RWPE2 (cell line): ENCODE results near the gene TOM1L2.

ENCODE experiments used
- ATAC-seq: fragments of 200-7000 bp; cut with Tn5 transposase; 3 replicates; pipeline ENCODE4 v1.9.1; 2021; ENCODE audit warnings: low read depth
- DNase-seq: peaks from one replicate; pipeline ENCODE4 v3.0.0-alpha.2; 2020; ENCODE audit warnings: low spot score
- H3K27ac ChIP-seq: fragments of 450-650 bp; 2 replicates; pipeline ENCODE4 v1.5.1; 2017; ENCODE audit warnings: mild to moderate bottlenecking; ENCODE audit not compliant: poor library complexity, severe bottlenecking
- H3K27me3 ChIP-seq: fragments of 250-450 bp; sonication (Bioruptor Pico); 2 replicates; pipeline ENCODE4 v1.5.1; 2021; ENCODE audit warnings: mild to moderate bottlenecking, moderate library complexity; ENCODE audit not compliant: insufficient read depth, poor library complexity, severe bottlenecking
- H3K36me3 ChIP-seq: fragments of 250-450 bp; sonication (Bioruptor Pico); 2 replicates; pipeline ENCODE4 v1.5.1; 2020; ENCODE audit warnings: low read depth, mild to moderate bottlenecking, moderate library complexity
- H3K4me1 ChIP-seq: fragments of 250-450 bp; sonication (Bioruptor Pico); 2 replicates; pipeline ENCODE4 v1.5.1; 2021; ENCODE audit warnings: mild to moderate bottlenecking, moderate library complexity; ENCODE audit not compliant: insufficient read depth, poor library complexity, severe bottlenecking
- H3K4me3 ChIP-seq: fragments of 250-450 bp; sonication (Bioruptor Pico); 2 replicates; pipeline ENCODE4 v1.5.1; 2021; ENCODE audit warnings: mild to moderate bottlenecking, moderate library complexity; ENCODE audit not compliant: severe bottlenecking
- H3K9me3 ChIP-seq: fragments of 250-450 bp; sonication (Bioruptor Pico); 2 replicates; pipeline ENCODE4 v1.5.1; 2021; ENCODE audit warnings: mild to moderate bottlenecking, moderate library complexity; ENCODE audit not compliant: severe bottlenecking
- TF ChIP-seq, protein P1 (sequence below): fragments of 450-650 bp; IDR thresholded peaks from one replicate; pipeline ENCODE4 v1.5.1; 2017; ENCODE audit warnings: mild to moderate bottlenecking, moderate library complexity; ENCODE audit not compliant: poor library complexity, severe bottlenecking

The TOM1L2 gene

DNA sequence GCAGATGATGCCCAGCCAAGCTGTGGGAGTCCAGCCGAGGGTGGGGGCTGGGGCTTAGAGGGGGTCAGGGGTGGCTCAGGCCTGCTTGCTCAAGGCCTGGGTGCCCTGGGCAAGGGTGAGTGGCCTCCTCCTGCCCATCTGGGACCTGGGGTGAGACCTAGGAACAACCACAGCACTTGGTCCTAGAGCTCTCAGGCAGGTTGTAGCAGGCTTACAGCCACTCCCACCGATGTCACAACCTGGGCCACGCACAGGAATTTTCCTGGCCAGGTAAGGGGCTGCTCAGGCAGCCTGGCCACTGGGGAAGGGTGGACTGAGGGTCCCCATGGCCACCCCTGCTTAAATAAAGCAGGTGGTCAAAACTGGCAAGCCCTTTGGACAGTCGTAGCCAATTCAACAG, 129.1 kb downstream of the TOM1L2 start:
- H3K36me3 ChIP-seq: no peaks in the 10 kb centered on the region
- no peak overlapping the region for H3K4me3 ChIP-seq
- TF ChIP-seq, protein P1, sequence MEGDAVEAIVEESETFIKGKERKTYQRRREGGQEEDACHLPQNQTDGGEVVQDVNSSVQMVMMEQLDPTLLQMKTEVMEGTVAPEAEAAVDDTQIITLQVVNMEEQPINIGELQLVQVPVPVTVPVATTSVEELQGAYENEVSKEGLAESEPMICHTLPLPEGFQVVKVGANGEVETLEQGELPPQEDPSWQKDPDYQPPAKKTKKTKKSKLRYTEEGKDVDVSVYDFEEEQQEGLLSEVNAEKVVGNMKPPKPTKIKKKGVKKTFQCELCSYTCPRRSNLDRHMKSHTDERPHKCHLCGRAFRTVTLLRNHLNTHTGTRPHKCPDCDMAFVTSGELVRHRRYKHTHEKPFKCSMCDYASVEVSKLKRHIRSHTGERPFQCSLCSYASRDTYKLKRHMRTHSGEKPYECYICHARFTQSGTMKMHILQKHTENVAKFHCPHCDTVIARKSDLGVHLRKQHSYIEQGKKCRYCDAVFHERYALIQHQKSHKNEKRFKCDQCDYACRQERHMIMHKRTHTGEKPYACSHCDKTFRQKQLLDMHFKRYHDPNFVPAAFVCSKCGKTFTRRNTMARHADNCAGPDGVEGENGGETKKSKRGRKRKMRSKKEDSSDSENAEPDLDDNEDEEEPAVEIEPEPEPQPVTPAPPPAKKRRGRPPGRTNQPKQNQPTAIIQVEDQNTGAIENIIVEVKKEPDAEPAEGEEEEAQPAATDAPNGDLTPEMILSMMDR: no peak
- no peaks in the 10 kb centered on the region for H3K27me3 ChIP-seq
- no peaks in the 10 kb centered on the region for H3K9me3 ChIP-seq
- peaks cover 43% of the 10 kb centered on the region for H3K4me1 ChIP-seq
- H3K27ac ChIP-seq: peak overlapping the region; percentile 98
- DNase-seq (no peak), ATAC-seq (no peak)

DNA sequence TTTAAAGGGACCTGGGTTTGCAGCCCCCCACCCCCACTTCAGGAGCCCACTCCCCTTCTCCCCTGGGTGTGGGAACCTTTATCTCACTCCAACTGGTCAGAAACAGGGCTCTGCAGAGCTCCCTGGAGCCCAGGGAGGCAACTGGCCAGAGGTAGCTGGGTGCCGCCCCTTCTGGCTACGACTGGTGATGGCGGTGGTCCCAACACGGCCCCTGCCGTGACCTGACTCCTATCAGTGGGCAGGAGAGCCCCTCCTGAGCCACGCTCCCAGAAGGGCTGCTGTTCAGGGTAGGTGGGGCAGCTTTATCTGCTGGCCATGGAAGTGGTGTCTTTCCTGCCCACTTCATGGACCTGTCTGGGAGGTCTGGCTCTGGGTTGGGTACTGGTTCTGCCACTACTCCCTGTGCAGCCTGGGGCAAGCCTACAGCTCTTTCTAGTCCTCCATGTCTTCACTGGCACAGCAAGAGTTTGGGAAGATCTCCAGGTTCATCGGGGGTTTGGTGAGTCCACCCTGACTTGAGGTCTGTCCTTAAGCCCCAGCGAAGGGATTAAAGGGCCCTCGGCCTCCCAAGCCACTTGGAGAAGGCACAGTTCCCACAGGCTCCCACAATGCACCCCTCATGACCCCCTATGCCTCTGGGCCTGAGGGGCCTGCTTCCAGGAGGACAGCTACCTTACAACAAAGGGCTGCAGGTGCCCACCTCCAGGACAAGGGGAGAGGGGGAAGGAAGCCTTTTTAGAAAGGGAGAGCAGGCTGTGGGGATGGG, 129.9 kb downstream of the TOM1L2 start:
- DNase-seq (no peak), ATAC-seq (no peak)
- H3K4me1 ChIP-seq: peaks cover 51% of the 10 kb centered on the region
- no peaks in the 10 kb centered on the region for H3K9me3 ChIP-seq
- no peaks in the 10 kb centered on the region for H3K27me3 ChIP-seq
- TF ChIP-seq, protein P1: no peak
- H3K27ac ChIP-seq: peak overlapping the region; percentile 98
- no peaks in the 10 kb centered on the region for H3K36me3 ChIP-seq
- no peak overlapping the region for H3K4me3 ChIP-seq

DNA sequence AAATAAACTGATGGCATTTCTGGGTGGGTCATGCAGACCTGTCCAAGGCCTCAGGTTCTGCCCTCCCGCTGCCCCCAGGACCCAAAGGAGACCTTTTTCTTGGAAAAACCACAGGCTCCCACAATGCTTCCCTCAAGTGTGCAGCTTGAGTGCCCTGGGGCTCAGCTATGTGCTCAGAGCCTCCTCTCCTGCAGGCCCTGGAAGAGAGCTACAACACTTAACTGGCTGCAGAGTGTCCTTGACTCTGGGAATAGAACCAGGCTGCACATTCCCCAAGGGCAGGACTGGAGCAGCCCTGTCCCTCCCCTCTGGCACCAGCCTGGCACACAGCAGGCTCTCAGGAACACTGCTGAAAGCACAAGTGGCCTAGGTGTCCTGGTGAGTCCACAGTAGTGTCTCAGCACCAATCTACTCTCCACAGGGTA, 130.6 kb downstream of the TOM1L2 start:
- Histone ChIP-seq H3K27ac (peak overlapping the region; percentile 98), H3K27me3 (no peaks in the 10 kb centered on the region), H3K4me1 (peaks cover 54% of the 10 kb centered on the region), H3K4me3 (no peak overlapping the region), H3K9me3 (no peaks in the 10 kb centered on the region), H3K36me3 (no peaks in the 10 kb centered on the region)
- no peak for DNase-seq
- TF ChIP-seq, protein P1: no peak
- ATAC-seq: no peak

- TF ChIP-seq, protein P1: no peak
- peaks cover 54% of the 10 kb centered on the region for H3K4me1 ChIP-seq
- DNase-seq (no peak), ATAC-seq (peak; percentile 1)
- peak overlapping the region; percentile 98 for H3K27ac ChIP-seq
- H3K4me3 ChIP-seq: no peak overlapping the region
- H3K27me3 ChIP-seq: no peaks in the 10 kb centered on the region
- no peaks in the 10 kb centered on the region; the same call in 1 of the 2 replicates for H3K36me3 ChIP-seq
- no peaks in the 10 kb centered on the region for H3K9me3 ChIP-seq
Observed at GRCh38 chr17:17840751-17841591, 131.2 kb downstream of the TOM1L2 start.
